ENCODE results near the gene PCED1B.

DNA sequence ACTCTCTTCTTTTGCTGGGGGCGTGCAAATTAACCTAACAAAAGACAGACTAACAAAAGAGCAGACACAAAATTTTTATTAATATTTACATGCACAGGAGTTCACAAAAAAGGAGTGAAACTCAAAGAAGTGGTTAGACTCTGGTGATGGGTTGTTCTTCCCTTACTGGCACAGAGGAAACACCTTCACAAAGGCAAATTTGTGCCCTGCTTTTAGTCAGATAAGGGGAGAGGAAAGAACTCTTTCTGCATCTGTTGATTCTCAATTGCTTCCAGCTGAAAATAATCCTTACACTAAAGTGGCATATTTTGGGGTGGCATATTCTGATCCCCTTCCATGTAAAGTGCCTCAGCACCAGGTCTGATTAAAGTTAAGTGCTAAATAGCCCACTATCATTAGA lies 190.5 kb downstream of the PCED1B start:
- TF ChIP-seq, protein P1, sequence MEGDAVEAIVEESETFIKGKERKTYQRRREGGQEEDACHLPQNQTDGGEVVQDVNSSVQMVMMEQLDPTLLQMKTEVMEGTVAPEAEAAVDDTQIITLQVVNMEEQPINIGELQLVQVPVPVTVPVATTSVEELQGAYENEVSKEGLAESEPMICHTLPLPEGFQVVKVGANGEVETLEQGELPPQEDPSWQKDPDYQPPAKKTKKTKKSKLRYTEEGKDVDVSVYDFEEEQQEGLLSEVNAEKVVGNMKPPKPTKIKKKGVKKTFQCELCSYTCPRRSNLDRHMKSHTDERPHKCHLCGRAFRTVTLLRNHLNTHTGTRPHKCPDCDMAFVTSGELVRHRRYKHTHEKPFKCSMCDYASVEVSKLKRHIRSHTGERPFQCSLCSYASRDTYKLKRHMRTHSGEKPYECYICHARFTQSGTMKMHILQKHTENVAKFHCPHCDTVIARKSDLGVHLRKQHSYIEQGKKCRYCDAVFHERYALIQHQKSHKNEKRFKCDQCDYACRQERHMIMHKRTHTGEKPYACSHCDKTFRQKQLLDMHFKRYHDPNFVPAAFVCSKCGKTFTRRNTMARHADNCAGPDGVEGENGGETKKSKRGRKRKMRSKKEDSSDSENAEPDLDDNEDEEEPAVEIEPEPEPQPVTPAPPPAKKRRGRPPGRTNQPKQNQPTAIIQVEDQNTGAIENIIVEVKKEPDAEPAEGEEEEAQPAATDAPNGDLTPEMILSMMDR (optimal IDR thresholded peaks at IDR 0.05 in 1 of 3, IDR thresholded peaks at IDR 0.05 in 1 of 3, conservative IDR thresholded peaks at IDR 0.05 in 1 of 3; ENCODE audit: extremely low read depth in 1 of 3, insufficient read depth in 2 of 3, low read length in 3 of 3) = no peak
- no peak for TF ChIP-seq EZH2 (IDR thresholded peaks at IDR 0.05; ENCODE audit: low read length)

Measured in keratinocyte (primary cell).